Spleen (tissue), 11 donors: Measurements from ENCODE around the gene GPR142. TPM values are rescaled to one million over a fixed set of nuclear protein-coding genes. Genes with fewer than 3 reads are reported as not detected.
A peak's percentile ranks its signal among the peaks of the same experiment; 100 is the strongest.

Experiments used
- DNase-seq: peaks from one replicate; pipeline ENCODE4 v3.0.0-alpha.2; 2020
- H3K27ac ChIP-seq, 8 donors: fragments of 200-600 bp; sonication (generic) in 7 of 8; 1 replicate in 4 of 8; 2 replicates in 4 of 8; pipeline versions ENCODE4 v1.5.0 to v1.8.0; 2016 to 2021; ENCODE audit warnings: inconsistent platforms in 4 of 8, mild to moderate bottlenecking in 4 of 8, moderate library complexity in 1 of 8
- H3K27me3 ChIP-seq, 7 donors: fragments of 200-600 bp; sonication (generic) in 6 of 7; replicated peaks in 1 of 7; 1 replicate in 4 of 7; 2 replicates in 3 of 7; pipeline versions ENCODE4 v1.5.0 to v1.8.0; 2016 to 2021; ENCODE audit warnings: inconsistent platforms in 3 of 7, mild to moderate bottlenecking in 1 of 7
- H3K36me3 ChIP-seq, 6 donors: fragments of 200-600 bp; sonication (generic) in 5 of 6; 1 replicate in 4 of 6; 2 replicates in 2 of 6; pipeline versions ENCODE4 v1.5.0 to v1.8.0; 2016 to 2021; ENCODE audit warnings: inconsistent platforms in 2 of 6
- H3K4me1 ChIP-seq, 6 donors: fragments of 200-600 bp; sonication (generic) in 5 of 6; 1 replicate in 3 of 6; 2 replicates in 3 of 6; pipeline versions ENCODE4 v1.5.0 to v1.8.0; 2016 to 2021; ENCODE audit warnings: inconsistent platforms in 3 of 6
- H3K4me3 ChIP-seq, 8 donors: fragments of 200-600 bp; sonication (generic) in 7 of 8; 1 replicate in 4 of 8; 2 replicates in 4 of 8; pipeline versions ENCODE4 v1.5.0 to v1.8.0; 2016 to 2021; ENCODE audit warnings: inconsistent platforms in 4 of 8, mild to moderate bottlenecking in 4 of 8, moderate library complexity in 2 of 8
- H3K9me3 ChIP-seq, 8 donors: fragments of 200-600 bp; sonication (generic) in 7 of 8; 1 replicate in 4 of 8; 2 replicates in 4 of 8; pipeline versions ENCODE4 v1.5.0 to v1.8.0; 2016 to 2021; ENCODE audit warnings: inconsistent platforms in 4 of 8
- CTCF ChIP-seq, 11 experiments: fragments of 200-600 bp in 7 of 11; fragments of 450-650 bp in 4 of 11; sonication (generic) in 4 of 11; IDR thresholded peaks in 8 of 11; conservative IDR thresholded peaks in 3 of 11; 1 replicate in 7 of 11; 2 replicates in 4 of 11; pipeline versions ENCODE4 v1.4.0 to v1.8.0; 2016 to 2021; ENCODE audit warnings: antibody characterized with exemption in 11 of 11, inconsistent platforms in 4 of 11, mild to moderate bottlenecking in 1 of 11
- POLR2A ChIP-seq, 3 donors: fragments of 450-650 bp; IDR thresholded peaks; one replicate each; pipeline ENCODE4 v1.5.1; 2017; ENCODE audit warnings: antibody characterized with exemption in 3 of 3, mild to moderate bottlenecking in 1 of 3
- POLR2AphosphoS5 ChIP-seq, 3 donors: sonication (generic); formaldehyde crosslinking; IDR thresholded peaks; one replicate each; pipeline ENCODE4 v1.5.1; 2017; ENCODE audit warnings: antibody characterized with exemption in 3 of 3
- WGBS, 5 donors: extraction: QIAGEN DNeasy Blood & Tissue Kit in 3 of 5; methylation state at CpG; one replicate each; pipeline versions ENCODE4 v1.1.5 to v1.1.7; 2013 to 2018; 5-methylcytosine and 5-hydroxymethylcytosine counted together
- intact Hi-C: fragments of 100-400 bp; cut with DNase I; formaldehyde crosslinking; loops from one replicate; pipeline ENCODE4 v1.15.0; 2023; ENCODE audit warnings: low total_unique reads
- polyA plus RNA-seq, 3 donors: library from polyadenylated mRNA; stranded (reverse); fragments of 200-250 nt; gene quantifications; one replicate each; pipeline ENCODE4 v1.2.1, GENCODE V29; 2013
- total RNA-seq, 7 donors: library from RNA; depleted of rRNA in 3 of 7; stranded (reverse); fragments of >200 nt in 3 of 7; fragmentation: NEBNext Ultra II Directional in 4 of 7; extraction: Animal tissue kit (Norgen Biotek cat#: 25700) in 4 of 7; gene quantifications; one replicate each; pipeline versions ENCODE4 v1.1.0 to v1.2.1, GENCODE V29; 2016 to 2021
- donor health status: healthy with polysubstance abuse.
- donor health status: DM: no; HTN: no; CAD: no; lungs with moderate emphysema.
- donor health status: DM: no; HTN: no; CAD: no.
- donor health status: Bipolar disorder and iron deficiency.
- donor health status: healthy.
- donor health status: DM: no; HTN: no; CAD: no.
- donor health status: DM: yes; HTN: yes; CAD: no.

GPR142 gene
- total and polyA plus RNA-seq, 10 donors, result 0.09 to 3.1 (median 1.7) TPM

- Histone ChIP-seq H3K36me3 (no peaks in the 10 kb centered on the region), H3K9me3 (no peaks in the 10 kb centered on the region), H3K4me3 (peak overlapping the region in 2 of 8 donors; percentile 15 to 61), H3K27ac (peak overlapping the region in 1 of 8 donors; percentile 11), H3K27me3 (peaks cover 0 to 50% (median 0%) of the 10 kb centered on the region in 7 donors), H3K4me1 (peaks cover 10 to 20% (median 16%) of the 10 kb centered on the region in 6 donors)
- peak; percentile 91 for DNase-seq
- 6 to 20% (median 13%) methylated on average over 8 to 14 of the region's 14 CpGs for WGBS, 5 donors
- intact Hi-C loops, result loop anchor here (10.0 kb wide), 1 partner anchor 154 kb away; the partner anchor contains the start of gene TTYH2
- TF ChIP-seq POLR2A (IDR thresholded peaks at IDR 0.05) (no peak), POLR2AphosphoS5 (IDR thresholded peaks at IDR 0.05) (no peak), CTCF (IDR thresholded peaks at IDR 0.05 in 8 of 11, conservative IDR thresholded peaks at IDR 0.05 in 3 of 11) (peak; percentile 84 to 96 (median 93))
Measured at GRCh38 chr17:74368341-74369081, 1.2 kb downstream of the GPR142 start.

- Histone ChIP-seq H3K4me3 (peak overlapping the region in 1 of 8 donors; percentile 61), H3K27me3 (peaks cover 0 to 54% (median 0%) of the 10 kb centered on the region in 7 donors), H3K9me3 (no peaks in the 10 kb centered on the region), H3K4me1 (peaks cover 10 to 20% (median 16%) of the 10 kb centered on the region in 6 donors), H3K27ac (no peak overlapping the region), H3K36me3 (no peaks in the 10 kb centered on the region)
- peak; percentile 87 for DNase-seq
- intact Hi-C loops, result loop anchor here (10.0 kb wide), 1 partner anchor 154 kb away; the partner anchor contains the start of gene TTYH2
- WGBS, 5 donors, result 5 to 17% (median 6%) methylated on average over 10 of the region's 10 CpGs
- TF ChIP-seq CTCF (IDR thresholded peaks at IDR 0.05 in 8 of 11, conservative IDR thresholded peaks at IDR 0.05 in 3 of 11) (no peak), POLR2A (IDR thresholded peaks at IDR 0.05) (no peak), POLR2AphosphoS5 (IDR thresholded peaks at IDR 0.05) (no peak)
Measured at GRCh38 chr17:74369221-74369620, 1.9 kb downstream of the GPR142 start.

- Histone ChIP-seq H3K27ac (no peak overlapping the region), H3K27me3 (peaks cover 0 to 54% (median 0%) of the 10 kb centered on the region in 7 donors), H3K4me1 (peaks cover 10 to 20% (median 16%) of the 10 kb centered on the region in 6 donors), H3K9me3 (no peaks in the 10 kb centered on the region), H3K36me3 (no peaks in the 10 kb centered on the region), H3K4me3 (no peak overlapping the region)
- DNase-seq, result no peak
- intact Hi-C loops, result loop anchor here (10.0 kb wide), 2 partner anchors 125 to 155 kb away; partner anchors contain the start of gene TTYH2
- WGBS, 5 donors, result 84 to 92% (median 86%) methylated on average over 7 to 17 of the region's 17 CpGs
- TF ChIP-seq POLR2A (IDR thresholded peaks at IDR 0.05) (no peak), CTCF (IDR thresholded peaks at IDR 0.05 in 8 of 11, conservative IDR thresholded peaks at IDR 0.05 in 3 of 11) (no peak), POLR2AphosphoS5 (IDR thresholded peaks at IDR 0.05) (no peak)
Measured at GRCh38 chr17:74369665-74370490, 2.6 kb downstream of the GPR142 start.
